HepG2 (cell line): ENCODE results near the gene HLF. TPM values are rescaled to one million over a fixed set of nuclear protein-coding genes. Genes with fewer than 3 reads are reported as not detected.

Experiments used
- ATRX ChIP-seq: sonication (generic); formaldehyde crosslinking; IDR thresholded peaks from 2 replicates; pipeline ENCODE4 v1.4.0; 2020; ENCODE audit warnings: missing genetic modification reagents, borderline replicate concordance
- CREBL2 ChIP-seq: sonication (generic); formaldehyde crosslinking; IDR thresholded peaks from 2 replicates; pipeline ENCODE4 v1.8.1; 2023; ENCODE audit warnings: missing genetic modification reagents, mild to moderate bottlenecking, borderline replicate concordance
- FOXC1 ChIP-seq: sonication (generic); formaldehyde crosslinking; IDR thresholded peaks from 2 replicates; pipeline ENCODE4 v1.8.0; 2022; ENCODE audit warnings: mild to moderate bottlenecking, missing genetic modification reagents, borderline replicate concordance
- HOMEZ ChIP-seq: IDR thresholded peaks from 2 replicates; pipeline ENCODE4 v1.6.1; 2016; ENCODE audit warnings: low read depth
- IRX3 ChIP-seq: sonication (generic); formaldehyde crosslinking; IDR thresholded peaks from 2 replicates; pipeline ENCODE4 v1.8.1; 2023; ENCODE audit warnings: mild to moderate bottlenecking, low read depth, missing genetic modification reagents, borderline replicate concordance
- MED13 ChIP-seq: sonication (generic); formaldehyde crosslinking; IDR thresholded peaks from 2 replicates; pipeline ENCODE4 v1.5.0; 2020; ENCODE audit warnings: missing genetic modification reagents
- MTA3 ChIP-seq: sonication (generic); formaldehyde crosslinking; IDR thresholded peaks from 2 replicates; pipeline ENCODE4 v1.4.0; 2020; ENCODE audit warnings: missing genetic modification reagents
- PRMT3 ChIP-seq: sonication (generic); formaldehyde crosslinking; IDR thresholded peaks from 2 replicates; pipeline ENCODE4 v1.8.1; 2022; ENCODE audit warnings: low read depth, mild to moderate bottlenecking, moderate library complexity, missing genetic modification reagents, borderline replicate concordance
- SMAD9 ChIP-seq: sonication (generic); formaldehyde crosslinking; IDR thresholded peaks from 2 replicates; pipeline ENCODE4 v1.5.1; 2020; ENCODE audit warnings: mild to moderate bottlenecking, missing genetic modification reagents
- ZNF280D ChIP-seq: sonication (generic); formaldehyde crosslinking; IDR thresholded peaks from 2 replicates; pipeline ENCODE4 v1.5.1; 2020; ENCODE audit warnings: mild to moderate bottlenecking, missing genetic modification reagents
- ZNF800 ChIP-seq: sonication (generic); formaldehyde crosslinking; IDR thresholded peaks from 2 replicates; pipeline ENCODE4 v1.4.0; 2020; ENCODE audit warnings: missing genetic modification reagents
- polyA plus RNA-seq, 8 experiments: library from polyadenylated mRNA; depleted of rRNA in 3 of 8; stranded (reverse) in 7 of 8; unstranded in 1 of 8; fragments of >200 nt; fragmentation: Illumina TruSeq in 4 of 8; extraction: Trizol in 4 of 8; gene quantifications; 2 replicates each; pipeline versions ENCODE4 v1.2.1 to v1.2.3, GENCODE V29; 2011 to 2016; ENCODE audit warnings: low read depth in 4 of 8, missing spikeins in 1 of 8, mixed read lengths in 1 of 8; ENCODE audit not compliant: insufficient read depth in 1 of 8
- total RNA-seq, 5 experiments: library from RNA; depleted of rRNA; stranded (reverse); fragments of >200 nt; fragmentation: Illumina TruSeq; extraction: Trizol; gene quantifications; 2 replicates each; pipeline ENCODE4 v1.2.3, GENCODE V29; 2016; ENCODE audit warnings: low read depth in 1 of 5
- TF ChIP-seq, protein P1 (sequence below): IDR thresholded peaks from 2 replicates; pipeline ENCODE4 v1.6.1; 2016; ENCODE audit warnings: missing biosample characterization, missing genetic modification reagents, low read depth
- TF ChIP-seq, protein P2 (sequence below): sonication (generic); formaldehyde crosslinking; conservative IDR thresholded peaks from 2 replicates; pipeline ENCODE4 v1.4.0; 2020; ENCODE audit warnings: mild to moderate bottlenecking, missing genetic modification reagents, moderate library complexity
- TF ChIP-seq, protein P3 (sequence below): sonication (generic); formaldehyde crosslinking; IDR thresholded peaks from 2 replicates; pipeline ENCODE4 v1.8.1; 2023; ENCODE audit warnings: mild to moderate bottlenecking, missing genetic modification reagents

The HLF gene
- total and polyA plus RNA-seq, 2 of the 13 experiments (the other 11 are each of a cell fraction or from before 2014, with no cell fraction given), result 202 to 346 TPM

- TF ChIP-seq, protein P1, sequence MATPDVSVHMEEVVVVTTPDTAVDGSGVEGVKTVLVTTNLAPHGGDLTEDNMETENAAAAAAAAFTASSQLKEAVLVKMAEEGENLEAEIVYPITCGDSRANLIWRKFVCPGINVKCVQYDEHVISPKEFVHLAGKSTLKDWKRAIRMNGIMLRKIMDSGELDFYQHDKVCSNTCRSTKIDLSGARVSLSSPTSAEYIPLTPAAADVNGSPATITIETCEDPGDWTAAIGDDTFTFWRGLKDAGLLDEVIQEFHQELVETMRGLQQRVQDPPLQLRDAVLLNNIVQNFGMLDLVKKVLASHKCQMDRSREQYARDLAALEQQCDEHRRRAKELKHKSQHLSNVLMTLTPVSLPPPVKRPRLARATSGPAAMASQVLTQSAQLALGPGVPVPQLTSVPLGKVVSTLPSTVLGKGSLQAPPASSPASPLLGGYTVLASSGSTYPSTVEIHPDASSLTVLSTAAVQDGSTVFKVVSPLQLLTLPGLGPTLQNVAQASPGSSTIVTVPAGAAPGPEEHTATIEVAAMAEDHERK (CRISPR knock-in tag), result no peak
- TF ChIP-seq CREBL2 (CRISPR knock-in tag) (no peak), HOMEZ (no peak), ZNF280D (CRISPR knock-in tag) (no peak), FOXC1 (CRISPR knock-in tag) (peak; percentile 66; the same call in 1 of the 2 replicates), ATRX (CRISPR knock-in tag) (no peak), SMAD9 (CRISPR knock-in tag) (no peak), MTA3 (no peak), ZNF800 (CRISPR knock-in tag) (no peak), MED13 (CRISPR knock-in tag) (no peak), PRMT3 (no peak), IRX3 (CRISPR knock-in tag) (no peak)
- TF ChIP-seq, protein P2, sequence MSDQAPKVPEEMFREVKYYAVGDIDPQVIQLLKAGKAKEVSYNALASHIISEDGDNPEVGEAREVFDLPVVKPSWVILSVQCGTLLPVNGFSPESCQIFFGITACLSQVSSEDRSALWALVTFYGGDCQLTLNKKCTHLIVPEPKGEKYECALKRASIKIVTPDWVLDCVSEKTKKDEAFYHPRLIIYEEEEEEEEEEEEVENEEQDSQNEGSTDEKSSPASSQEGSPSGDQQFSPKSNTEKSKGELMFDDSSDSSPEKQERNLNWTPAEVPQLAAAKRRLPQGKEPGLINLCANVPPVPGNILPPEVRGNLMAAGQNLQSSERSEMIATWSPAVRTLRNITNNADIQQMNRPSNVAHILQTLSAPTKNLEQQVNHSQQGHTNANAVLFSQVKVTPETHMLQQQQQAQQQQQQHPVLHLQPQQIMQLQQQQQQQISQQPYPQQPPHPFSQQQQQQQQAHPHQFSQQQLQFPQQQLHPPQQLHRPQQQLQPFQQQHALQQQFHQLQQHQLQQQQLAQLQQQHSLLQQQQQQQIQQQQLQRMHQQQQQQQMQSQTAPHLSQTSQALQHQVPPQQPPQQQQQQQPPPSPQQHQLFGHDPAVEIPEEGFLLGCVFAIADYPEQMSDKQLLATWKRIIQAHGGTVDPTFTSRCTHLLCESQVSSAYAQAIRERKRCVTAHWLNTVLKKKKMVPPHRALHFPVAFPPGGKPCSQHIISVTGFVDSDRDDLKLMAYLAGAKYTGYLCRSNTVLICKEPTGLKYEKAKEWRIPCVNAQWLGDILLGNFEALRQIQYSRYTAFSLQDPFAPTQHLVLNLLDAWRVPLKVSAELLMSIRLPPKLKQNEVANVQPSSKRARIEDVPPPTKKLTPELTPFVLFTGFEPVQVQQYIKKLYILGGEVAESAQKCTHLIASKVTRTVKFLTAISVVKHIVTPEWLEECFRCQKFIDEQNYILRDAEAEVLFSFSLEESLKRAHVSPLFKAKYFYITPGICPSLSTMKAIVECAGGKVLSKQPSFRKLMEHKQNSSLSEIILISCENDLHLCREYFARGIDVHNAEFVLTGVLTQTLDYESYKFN (CRISPR knock-in tag), result no peak
- TF ChIP-seq, protein P3, sequence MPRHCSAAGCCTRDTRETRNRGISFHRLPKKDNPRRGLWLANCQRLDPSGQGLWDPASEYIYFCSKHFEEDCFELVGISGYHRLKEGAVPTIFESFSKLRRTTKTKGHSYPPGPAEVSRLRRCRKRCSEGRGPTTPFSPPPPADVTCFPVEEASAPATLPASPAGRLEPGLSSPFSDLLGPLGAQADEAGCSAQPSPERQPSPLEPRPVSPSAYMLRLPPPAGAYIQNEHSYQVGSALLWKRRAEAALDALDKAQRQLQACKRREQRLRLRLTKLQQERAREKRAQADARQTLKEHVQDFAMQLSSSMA, result 0 out of 2 replicates have a peak, but pooled peaks have one; percentile 32
These were observed 9.0 kb downstream of the HLF start (continued) for GRCh38 chr17:55273579-55274354.
